GM10248 (cell line): ENCODE measurements around the gene ARFGAP3.

Experiments used
- CTCF ChIA-PET: fragments of 300-600 bp; sonication (Branson Sonifier 250); formaldehyde crosslinking; extraction: SDS; loops from one replicate; lab custom pipeline; 2021; ENCODE audit warnings: antibody characterized with exemption; lab: Yijun Ruan, JAX
- POLR2A ChIA-PET: fragments of 350-650 bp; sonication (Branson Sonifier 250); formaldehyde crosslinking; extraction: SDS; loops from one replicate; lab custom pipeline; 2020; ENCODE audit warnings: antibody characterized with exemption; lab: Yijun Ruan, JAX
- DNase-seq: peaks from one replicate; pipeline ENCODE4 v3.0.0; 2012; ENCODE audit errors: extremely low spot score
- TF ChIP-seq, protein P1 (sequence below): IDR thresholded peaks from 2 replicates; pipeline ENCODE4 v1.5.1; 2012; ENCODE audit warnings: mild to moderate bottlenecking, low read depth; ENCODE audit errors: extremely low read depth, missing control alignments, control extremely low read depth

The ARFGAP3 gene

DNA sequence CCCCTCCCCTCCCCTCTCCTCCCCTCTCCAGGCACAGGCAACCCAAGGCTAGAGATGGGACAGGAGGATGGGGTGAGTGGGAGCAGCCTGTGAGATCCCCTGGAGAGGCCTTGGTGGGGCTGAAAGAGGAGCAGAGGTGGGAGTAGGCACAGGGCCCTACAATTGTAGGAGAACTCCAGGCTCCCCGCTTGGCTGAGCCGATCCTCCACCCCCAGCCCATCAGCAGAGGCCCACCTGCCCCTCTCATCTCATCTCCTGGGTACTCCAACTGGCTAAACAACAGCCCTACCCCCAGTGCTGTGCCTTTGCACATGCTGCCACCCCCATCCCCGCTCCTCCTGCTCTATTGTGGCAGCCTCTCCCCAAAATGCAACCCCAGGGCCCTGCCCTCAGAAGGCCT lies 84.4 kb downstream of the ARFGAP3 start:
- TF ChIP-seq, protein P1, sequence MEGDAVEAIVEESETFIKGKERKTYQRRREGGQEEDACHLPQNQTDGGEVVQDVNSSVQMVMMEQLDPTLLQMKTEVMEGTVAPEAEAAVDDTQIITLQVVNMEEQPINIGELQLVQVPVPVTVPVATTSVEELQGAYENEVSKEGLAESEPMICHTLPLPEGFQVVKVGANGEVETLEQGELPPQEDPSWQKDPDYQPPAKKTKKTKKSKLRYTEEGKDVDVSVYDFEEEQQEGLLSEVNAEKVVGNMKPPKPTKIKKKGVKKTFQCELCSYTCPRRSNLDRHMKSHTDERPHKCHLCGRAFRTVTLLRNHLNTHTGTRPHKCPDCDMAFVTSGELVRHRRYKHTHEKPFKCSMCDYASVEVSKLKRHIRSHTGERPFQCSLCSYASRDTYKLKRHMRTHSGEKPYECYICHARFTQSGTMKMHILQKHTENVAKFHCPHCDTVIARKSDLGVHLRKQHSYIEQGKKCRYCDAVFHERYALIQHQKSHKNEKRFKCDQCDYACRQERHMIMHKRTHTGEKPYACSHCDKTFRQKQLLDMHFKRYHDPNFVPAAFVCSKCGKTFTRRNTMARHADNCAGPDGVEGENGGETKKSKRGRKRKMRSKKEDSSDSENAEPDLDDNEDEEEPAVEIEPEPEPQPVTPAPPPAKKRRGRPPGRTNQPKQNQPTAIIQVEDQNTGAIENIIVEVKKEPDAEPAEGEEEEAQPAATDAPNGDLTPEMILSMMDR, result no peak
- POLR2A ChIA-PET, result interaction anchor here (0.5 kb wide), 1 partner anchor 357 kb away, joined by 5 read pairs; no protein-coding TSS in a partner anchor
- DNase-seq, result no peak
- CTCF ChIA-PET, result interaction anchor here (1.0 kb wide), 1 partner anchor 16 kb away, joined by 3 read pairs; no protein-coding TSS in a partner anchor

DNA sequence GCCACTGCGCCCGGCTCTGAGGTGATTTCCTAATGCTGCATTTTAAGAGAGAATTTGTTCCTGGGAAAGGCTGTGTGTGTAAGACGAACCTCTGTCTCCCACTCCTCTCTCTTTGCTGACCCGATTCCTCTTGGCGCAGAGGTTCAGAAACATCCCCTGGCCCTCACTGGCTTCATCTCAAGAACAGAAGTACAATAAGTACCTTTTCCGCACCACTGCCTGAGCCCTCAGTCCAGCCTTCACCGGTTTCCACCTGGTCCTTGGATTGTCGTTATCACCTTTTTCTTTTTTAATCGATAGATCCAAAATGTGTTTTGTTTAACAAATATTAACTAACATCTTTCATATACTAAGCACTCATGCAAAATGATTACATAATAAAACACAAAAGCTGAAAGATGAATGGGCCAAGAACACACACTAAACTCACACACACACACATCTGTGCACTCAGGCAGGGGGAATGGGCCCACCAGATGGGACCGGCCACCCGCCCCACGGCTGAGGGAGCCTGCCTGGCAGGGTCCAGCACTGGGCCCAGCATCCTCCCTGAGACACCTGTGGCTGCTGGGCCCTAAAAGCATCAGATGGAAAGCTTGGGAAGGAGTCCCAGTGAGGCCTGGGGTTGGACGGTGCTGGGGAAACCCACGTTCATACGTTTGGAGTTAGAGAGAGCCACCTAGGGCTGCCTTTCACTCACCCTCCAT lies 86.0 kb downstream of the ARFGAP3 start:
- POLR2A ChIA-PET, result no interaction called here
- CTCF ChIA-PET, result interaction anchor here (1.8 to 2.7 kb wide), 2 partner anchors 17 to 96 kb away, joined by 7 to 12 read pairs; no protein-coding TSS in a partner anchor
- no peak for DNase-seq
- TF ChIP-seq, protein P1, result no peak

DNA sequence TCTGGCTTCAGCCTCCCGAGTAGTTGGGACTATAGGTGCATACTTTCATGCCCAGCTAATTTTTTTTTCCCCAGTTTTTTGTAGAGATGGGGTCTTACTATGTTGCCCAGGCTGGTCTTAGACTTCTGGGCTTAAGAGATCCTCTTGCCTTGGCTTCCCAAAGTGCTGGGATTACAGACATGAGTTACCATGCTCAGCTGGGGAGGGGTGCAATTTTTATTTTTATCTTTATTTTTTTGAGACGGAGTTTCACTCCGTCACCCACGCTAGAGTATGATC lies 86.7 kb downstream of the ARFGAP3 start:
- TF ChIP-seq, protein P1, result no peak
- ChIA-PET POLR2A (no interaction called here), CTCF (interaction anchor here (0.8 to 2.7 kb wide), 4 partner anchors 17 to 264 kb away, joined by 3 to 12 read pairs (median 5); no protein-coding TSS in a partner anchor)
- no peak for DNase-seq

DNA sequence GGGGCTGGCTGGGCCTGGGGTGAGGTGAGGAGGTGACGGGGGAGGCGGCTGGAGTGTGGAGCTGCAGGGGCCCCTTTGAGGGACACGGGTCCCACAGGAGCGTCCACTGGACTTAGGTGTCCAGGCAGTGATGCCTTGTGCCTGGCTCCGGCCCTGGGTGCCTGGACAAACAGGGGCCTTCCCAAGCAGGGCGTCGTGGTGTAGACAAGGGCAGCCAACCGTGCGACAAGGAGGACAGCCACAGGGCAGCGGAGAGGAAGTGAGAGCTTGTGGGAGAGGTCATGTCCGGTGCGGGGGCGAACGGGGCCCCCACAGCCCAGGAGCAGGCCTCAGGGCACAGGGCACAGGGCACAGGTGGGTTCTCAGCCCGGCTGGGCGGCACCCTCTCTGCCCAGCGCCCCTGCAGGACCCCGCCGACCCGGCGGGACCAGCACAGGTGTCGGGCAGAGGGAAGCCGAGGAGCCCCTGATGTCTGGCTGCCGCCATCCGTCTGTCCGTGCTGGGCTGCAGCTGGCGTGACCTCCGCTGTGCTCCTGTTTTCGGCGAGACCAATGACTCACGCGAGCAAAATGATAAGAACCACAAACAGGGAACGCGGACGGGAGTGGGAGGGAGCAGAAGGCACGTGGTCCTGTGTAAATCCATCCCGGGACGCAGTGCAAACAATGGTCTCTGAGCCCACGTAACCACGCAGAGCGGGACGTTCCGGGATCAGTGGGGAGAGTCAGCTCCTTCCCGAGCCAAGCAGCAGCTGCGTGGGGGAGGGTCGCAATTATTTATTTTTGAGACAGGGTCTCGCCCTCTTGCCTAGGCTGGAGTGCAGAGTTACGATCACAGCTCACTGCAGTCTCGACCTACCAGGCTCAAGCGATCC lies 87.3 kb downstream of the ARFGAP3 start:
- ChIA-PET POLR2A (no interaction called here), CTCF (interaction anchor here (0.8 to 2.7 kb wide), 4 partner anchors 16 to 264 kb away, joined by 3 to 12 read pairs (median 5); no protein-coding TSS in a partner anchor)
- TF ChIP-seq, protein P1, result no peak
- peak; percentile 89 for DNase-seq

DNA sequence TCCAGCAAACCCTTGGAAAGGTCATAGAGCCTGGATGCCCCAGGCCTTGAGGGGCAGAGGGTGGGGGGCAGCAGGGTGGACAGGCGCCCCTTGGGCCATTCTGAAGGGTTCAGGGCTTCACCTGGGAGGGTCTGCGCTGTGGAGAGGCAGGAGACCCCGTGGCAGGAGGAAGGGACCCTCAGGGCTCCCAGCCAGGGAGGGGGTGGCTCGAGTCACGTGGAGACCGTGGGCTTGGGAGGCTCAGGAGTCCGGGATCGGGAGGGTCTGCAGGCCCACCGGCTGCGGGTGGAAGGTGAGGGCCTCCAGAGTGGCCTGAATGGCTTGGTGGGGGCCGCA lies 87.9 kb downstream of the ARFGAP3 start:
- DNase-seq, result no peak
- POLR2A ChIA-PET, result no interaction called here
- TF ChIP-seq, protein P1, result no peak
- CTCF ChIA-PET, result interaction anchor here (2.7 kb wide), 1 partner anchor 16 kb away, joined by 12 read pairs; no protein-coding TSS in a partner anchor

DNA sequence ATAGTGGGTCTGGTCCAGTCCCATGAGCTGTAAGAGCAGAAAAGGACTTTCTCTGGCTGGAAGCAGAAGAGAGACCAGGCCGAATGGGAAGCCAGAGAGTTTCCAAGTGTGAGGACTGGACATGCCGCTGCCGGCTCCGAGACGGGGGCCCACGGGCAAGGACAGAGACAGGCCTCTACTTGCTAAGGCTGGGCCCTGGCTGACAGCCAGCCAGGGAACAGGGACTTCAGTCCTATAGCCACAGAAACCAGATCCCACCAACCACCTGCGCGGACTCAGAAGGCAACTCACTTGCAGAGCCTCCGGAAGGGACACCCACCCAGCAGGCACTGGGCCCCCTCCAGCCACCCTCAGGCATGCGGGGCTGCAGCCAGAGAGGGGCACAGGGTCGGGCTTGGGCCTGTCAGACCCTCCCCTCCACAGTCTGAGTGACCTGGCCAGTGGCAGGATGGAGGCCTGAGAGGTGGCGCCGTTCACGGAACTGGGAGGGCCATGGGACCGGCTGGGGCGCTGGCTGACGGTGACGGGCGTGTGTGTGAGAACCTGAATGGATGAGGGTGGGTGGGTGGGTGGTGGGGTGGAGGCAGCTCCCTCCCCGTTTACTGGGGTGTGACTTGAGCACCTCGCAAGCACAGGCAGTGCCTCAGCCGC lies 88.6 kb downstream of the ARFGAP3 start:
- CTCF ChIA-PET, result no interaction called here
- POLR2A ChIA-PET, result no interaction called here
- TF ChIP-seq, protein P1, result no peak
- DNase-seq, result no peak
